KMS-11 (cell line): Measurements from ENCODE around the gene KANK2.

ENCODE experiments used
- H2AFZ ChIP-seq: fragments of 200-600 bp; sonication (generic); 2 replicates; pipeline ENCODE4 v1.6.1; 2016; ENCODE audit warnings: antibody characterized with exemption, mixed run types, low read depth
- H3K27ac ChIP-seq: fragments of 200-600 bp; sonication (generic); 2 replicates; pipeline ENCODE4 v1.6.1; 2016; ENCODE audit warnings: mild to moderate bottlenecking, mixed run types
- H3K27me3 ChIP-seq: fragments of 200-600 bp; sonication (generic); 2 replicates; pipeline ENCODE4 v1.6.1; 2017; ENCODE audit warnings: mild to moderate bottlenecking, low read depth, mixed run types, moderate library complexity; ENCODE audit not compliant: insufficient read depth
- H3K36me3 ChIP-seq: fragments of 200-600 bp; sonication (generic); 2 replicates; pipeline ENCODE4 v1.6.1; 2017; ENCODE audit warnings: mild to moderate bottlenecking, mixed run types; ENCODE audit not compliant: insufficient read depth
- H3K4me1 ChIP-seq: fragments of 200-600 bp; sonication (generic); 2 replicates; pipeline ENCODE4 v1.6.1; 2016; ENCODE audit warnings: mild to moderate bottlenecking, low read depth, mixed run types; ENCODE audit not compliant: poor library complexity, severe bottlenecking
- H3K4me2 ChIP-seq: fragments of 200-600 bp; sonication (generic); 2 replicates; pipeline ENCODE4 v1.7.0; 2016; ENCODE audit warnings: mild to moderate bottlenecking, mixed run types
- H3K4me3 ChIP-seq: fragments of 200-600 bp; sonication (generic); IDR thresholded peaks from 2 replicates; pipeline ENCODE4 v1.6.1; 2017; ENCODE audit warnings: low read depth, low read length, mixed read lengths; ENCODE audit not compliant: insufficient read depth
- H3K79me2 ChIP-seq: fragments of 200-600 bp; sonication (generic); 2 replicates; pipeline ENCODE4 v1.6.1; 2016; ENCODE audit warnings: low read depth, mixed run types; ENCODE audit not compliant: insufficient read depth
- H3K9ac ChIP-seq: fragments of 200-600 bp; sonication (generic); 2 replicates; pipeline ENCODE4 v1.6.1; 2016; ENCODE audit warnings: mild to moderate bottlenecking, mixed run types
- H4K20me1 ChIP-seq: fragments of 200-600 bp; sonication (generic); 2 replicates; pipeline ENCODE4 v1.6.1; 2016; ENCODE audit warnings: mild to moderate bottlenecking, mixed run types; ENCODE audit not compliant: insufficient read depth
- TF ChIP-seq, protein P1 (sequence below): fragments of 200-600 bp; sonication (generic); conservative IDR thresholded peaks from 2 replicates; pipeline ENCODE4 v1.6.1; 2017; ENCODE audit warnings: low read depth, mild to moderate bottlenecking, antibody characterized with exemption, low read length, moderate library complexity, mixed read lengths

Gene KANK2

GRCh38 chr19:11209839-11210655 is 12.7 kb upstream of the KANK2 start:
- no peaks in the 10 kb centered on the region for H3K4me1 ChIP-seq
- no peaks in the 10 kb centered on the region for H4K20me1 ChIP-seq
- TF ChIP-seq, protein P1, sequence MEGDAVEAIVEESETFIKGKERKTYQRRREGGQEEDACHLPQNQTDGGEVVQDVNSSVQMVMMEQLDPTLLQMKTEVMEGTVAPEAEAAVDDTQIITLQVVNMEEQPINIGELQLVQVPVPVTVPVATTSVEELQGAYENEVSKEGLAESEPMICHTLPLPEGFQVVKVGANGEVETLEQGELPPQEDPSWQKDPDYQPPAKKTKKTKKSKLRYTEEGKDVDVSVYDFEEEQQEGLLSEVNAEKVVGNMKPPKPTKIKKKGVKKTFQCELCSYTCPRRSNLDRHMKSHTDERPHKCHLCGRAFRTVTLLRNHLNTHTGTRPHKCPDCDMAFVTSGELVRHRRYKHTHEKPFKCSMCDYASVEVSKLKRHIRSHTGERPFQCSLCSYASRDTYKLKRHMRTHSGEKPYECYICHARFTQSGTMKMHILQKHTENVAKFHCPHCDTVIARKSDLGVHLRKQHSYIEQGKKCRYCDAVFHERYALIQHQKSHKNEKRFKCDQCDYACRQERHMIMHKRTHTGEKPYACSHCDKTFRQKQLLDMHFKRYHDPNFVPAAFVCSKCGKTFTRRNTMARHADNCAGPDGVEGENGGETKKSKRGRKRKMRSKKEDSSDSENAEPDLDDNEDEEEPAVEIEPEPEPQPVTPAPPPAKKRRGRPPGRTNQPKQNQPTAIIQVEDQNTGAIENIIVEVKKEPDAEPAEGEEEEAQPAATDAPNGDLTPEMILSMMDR: no peak
- peaks cover 20% of the 10 kb centered on the region; the same call in 1 of the 2 replicates for H3K27me3 ChIP-seq
- H3K4me3 ChIP-seq: no peak overlapping the region
- no peaks in the 10 kb centered on the region for H3K36me3 ChIP-seq
- no peak overlapping the region for H3K4me2 ChIP-seq
- H3K27ac ChIP-seq: no peak overlapping the region
- no peak overlapping the region for H3K9ac ChIP-seq
- no peaks in the 10 kb centered on the region for H3K79me2 ChIP-seq
- H2AFZ ChIP-seq: no peak overlapping the region

- Histone ChIP-seq H3K27ac (no peak overlapping the region), H2AFZ (no peak overlapping the region), H3K79me2 (no peaks in the 10 kb centered on the region), H3K4me3 (no peak overlapping the region), H3K4me2 (no peak overlapping the region), H3K27me3 (peaks cover 22% of the 10 kb centered on the region; the same call in 1 of the 2 replicates), H4K20me1 (no peaks in the 10 kb centered on the region), H3K36me3 (no peaks in the 10 kb centered on the region), H3K9ac (no peak overlapping the region), H3K4me1 (no peaks in the 10 kb centered on the region)
- TF ChIP-seq, protein P1: no peak
These were observed 11.5 kb upstream of the KANK2 start for GRCh38 chr19:11208561-11209471.

- Histone ChIP-seq H3K4me1 (no peaks in the 10 kb centered on the region), H3K27me3 (peaks cover 22% of the 10 kb centered on the region; the same call in 1 of the 2 replicates), H2AFZ (no peak overlapping the region), H3K27ac (no peak overlapping the region), H3K9ac (no peak overlapping the region), H3K4me2 (no peak overlapping the region), H4K20me1 (no peaks in the 10 kb centered on the region), H3K4me3 (no peak overlapping the region), H3K79me2 (no peaks in the 10 kb centered on the region), H3K36me3 (no peaks in the 10 kb centered on the region)
- TF ChIP-seq, protein P1: no peak
These were observed 8.7 kb upstream of the KANK2 start for GRCh38 chr19:11205939-11206570.

DNA sequence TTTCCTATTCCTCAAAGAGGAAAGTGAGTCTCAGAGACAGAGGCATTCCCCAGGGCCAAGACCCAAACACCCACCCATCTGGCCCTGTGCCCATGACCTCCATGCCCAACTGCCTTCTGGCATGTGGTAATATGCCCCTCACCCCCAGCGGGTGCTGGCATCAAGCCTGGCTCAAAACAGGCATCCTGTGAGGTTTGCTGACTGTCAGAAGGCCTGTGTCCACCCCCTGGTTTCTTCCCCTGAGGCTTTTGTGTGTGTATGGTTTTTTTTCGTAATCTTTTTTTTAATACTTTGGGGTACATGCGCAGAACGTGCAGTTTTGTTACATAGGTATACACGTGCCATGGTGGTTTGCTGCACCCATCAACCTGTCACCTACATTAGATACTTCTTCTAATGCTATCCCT is 7.6 kb upstream of the KANK2 start:
- Histone ChIP-seq H3K4me3 (no peak overlapping the region), H4K20me1 (no peaks in the 10 kb centered on the region), H3K27me3 (peaks cover 22% of the 10 kb centered on the region; the same call in 1 of the 2 replicates), H3K79me2 (no peaks in the 10 kb centered on the region), H3K9ac (no peak overlapping the region), H3K4me1 (no peaks in the 10 kb centered on the region), H3K36me3 (no peaks in the 10 kb centered on the region), H3K4me2 (no peak overlapping the region), H3K27ac (no peak overlapping the region), H2AFZ (no peak overlapping the region)
- TF ChIP-seq, protein P1: no peak
